Activated CD8-positive, alpha-beta memory T cell treated with anti-CD3 and anti-CD28 coated beads, Interleukin-2, amount 10 ng/mL, durations not matched to agents 7 days and 5 days (primary cell): Measurements from ENCODE around the gene DMC1. TPM values are rescaled to one million over a fixed set of nuclear protein-coding genes. Genes with fewer than 3 reads are reported as not detected.
A peak's percentile ranks its signal among the peaks of the same experiment; 100 is the strongest.

Experiments used
- ATAC-seq: fragments of 150-1000 bp; cut with Tn5 transposase; one replicate; pipeline ENCODE4 v1.10.0; 2021; ENCODE audit warnings: moderate library complexity
- CTCF ChIA-PET: fragments of 350-600 bp; sonication (Branson Sonifier 250); formaldehyde crosslinking; loops from one replicate; lab custom pipeline; 2021; ENCODE audit warnings: antibody characterized with exemption; lab: Charles Lee
- DNase-seq: peaks from one replicate; pipeline ENCODE4 v3.0.0-alpha.2; 2020
- H3K27ac Mint-ChIP-seq: one replicate; pipeline ENCODE4 v1.8.0; 2021; ENCODE audit warnings: mild to moderate bottlenecking, mixed read lengths
- H3K27me3 Mint-ChIP-seq: one replicate; pipeline ENCODE4 v1.8.0; 2021; ENCODE audit warnings: mixed read lengths
- H3K36me3 Mint-ChIP-seq: one replicate; pipeline ENCODE4 v1.8.0; 2021; ENCODE audit warnings: mild to moderate bottlenecking, mixed read lengths
- H3K4me1 Mint-ChIP-seq: one replicate; pipeline ENCODE4 v1.8.0; 2021; ENCODE audit warnings: mixed read lengths
- H3K4me3 Mint-ChIP-seq: one replicate; pipeline ENCODE4 v1.8.0; 2021; ENCODE audit warnings: mild to moderate bottlenecking, moderate library complexity, mixed read lengths
- H3K9me3 Mint-ChIP-seq: one replicate; pipeline ENCODE4 v1.8.0; 2022; ENCODE audit warnings: low read depth, mixed read lengths
- total RNA-seq, 2 experiments: library from RNA; stranded (reverse); gene quantifications; one replicate each; pipeline ENCODE4 v1.2.3, GENCODE V29; 2021

The DMC1 gene
- total RNA-seq, 2 experiments from 2014 or later, result 13.6 to 16.9 TPM

- peak; percentile 81 for DNase-seq
- no peaks in the 10 kb centered on the region for H3K9me3 Mint-ChIP-seq
- H3K27ac Mint-ChIP-seq, result peak overlapping the region; percentile 99
- no peak for ATAC-seq
- H3K4me3 Mint-ChIP-seq, result peak overlapping the region; percentile 99
- peaks cover 55% of the 10 kb centered on the region for H3K36me3 Mint-ChIP-seq
- H3K4me1 Mint-ChIP-seq, result peaks cover 55% of the 10 kb centered on the region
- CTCF ChIA-PET, result no interaction called here
- H3K27me3 Mint-ChIP-seq, result no peaks in the 10 kb centered on the region
Measured at GRCh38 chr22:38504731-38505540, 65.0 kb downstream of the DMC1 start.

GRCh38 chr22:38503021-38503420, 67.0 kb downstream of the DMC1 start:
- Mint-ChIP-seq H3K4me1 (peaks cover 65% of the 10 kb centered on the region), H3K4me3 (peak overlapping the region; percentile 99), H3K27me3 (no peaks in the 10 kb centered on the region), H3K36me3 (peaks cover 64% of the 10 kb centered on the region), H3K9me3 (no peaks in the 10 kb centered on the region), H3K27ac (peak overlapping the region; percentile 75)
- CTCF ChIA-PET, result interaction anchor here (1.0 to 1.7 kb wide), 4 partner anchors 10 to 69 kb away, joined by 3 to 12 read pairs (median 4); no protein-coding TSS in a partner anchor
- no peak for DNase-seq
- no peak for ATAC-seq

- Mint-ChIP-seq H3K36me3 (peaks cover 69% of the 10 kb centered on the region), H3K4me1 (peaks cover 63% of the 10 kb centered on the region), H3K4me3 (peak overlapping the region; percentile 99), H3K9me3 (no peaks in the 10 kb centered on the region), H3K27me3 (no peaks in the 10 kb centered on the region), H3K27ac (peak overlapping the region; percentile 75)
- DNase-seq (no peak), ATAC-seq (no peak)
- CTCF ChIA-PET, result interaction anchor here (0.9 to 1.7 kb wide), 5 partner anchors 9 to 89 kb away, joined by 3 to 12 read pairs (median 3); no protein-coding TSS in a partner anchor
Measured at GRCh38 chr22:38501797-38502672, 67.9 kb downstream of the DMC1 start.

GRCh38 chr22:38497869-38498268, 72.1 kb downstream of the DMC1 start:
- ATAC-seq, result peak; percentile 49
- H3K4me1 Mint-ChIP-seq, result peaks cover 65% of the 10 kb centered on the region
- no peak overlapping the region for H3K4me3 Mint-ChIP-seq
- H3K9me3 Mint-ChIP-seq, result no peaks in the 10 kb centered on the region
- CTCF ChIA-PET, result interaction anchor here (1.0 to 2.5 kb wide), 2 partner anchors 74 to 445 kb away, joined by 3 to 10 read pairs; no protein-coding TSS in a partner anchor
- H3K36me3 Mint-ChIP-seq, result peaks cover 72% of the 10 kb centered on the region
- no peaks in the 10 kb centered on the region for H3K27me3 Mint-ChIP-seq
- no peak for DNase-seq
- H3K27ac Mint-ChIP-seq, result no peak overlapping the region

- Mint-ChIP-seq H3K4me1 (peaks cover 59% of the 10 kb centered on the region), H3K27ac (peak overlapping the region; percentile 1), H3K27me3 (no peaks in the 10 kb centered on the region), H3K36me3 (peaks cover 72% of the 10 kb centered on the region), H3K9me3 (no peaks in the 10 kb centered on the region), H3K4me3 (no peak overlapping the region)
- ATAC-seq, result no peak
- no peak for DNase-seq
- CTCF ChIA-PET, result interaction anchor here (0.7 to 1.1 kb wide), 2 partner anchors 10 to 12 kb away, joined by 3 to 4 read pairs; no protein-coding TSS in a partner anchor
Measured at GRCh38 chr22:38494939-38495338, 75.0 kb downstream of the DMC1 start.

- peaks cover 61% of the 10 kb centered on the region for H3K4me1 Mint-ChIP-seq
- CTCF ChIA-PET, result interaction anchor here (1.1 kb wide), 1 partner anchor 10 kb away, joined by 4 read pairs; no protein-coding TSS in a partner anchor
- no peaks in the 10 kb centered on the region for H3K27me3 Mint-ChIP-seq
- peaks cover 74% of the 10 kb centered on the region for H3K36me3 Mint-ChIP-seq
- no peak overlapping the region for H3K4me3 Mint-ChIP-seq
- DNase-seq (no peak), ATAC-seq (no peak)
- H3K9me3 Mint-ChIP-seq, result no peaks in the 10 kb centered on the region
- H3K27ac Mint-ChIP-seq, result peak overlapping the region; percentile 1
Measured at GRCh38 chr22:38494498-38494897, 75.5 kb downstream of the DMC1 start.

- Mint-ChIP-seq H3K4me3 (no peak overlapping the region), H3K9me3 (no peaks in the 10 kb centered on the region), H3K27me3 (no peaks in the 10 kb centered on the region), H3K27ac (no peak overlapping the region), H3K4me1 (peaks cover 52% of the 10 kb centered on the region), H3K36me3 (peaks cover 74% of the 10 kb centered on the region)
- ATAC-seq (no peak), DNase-seq (no peak)
- CTCF ChIA-PET, result interaction anchor here (0.9 to 1.2 kb wide), 3 partner anchors 10 to 14 kb away, joined by 3 read pairs; no protein-coding TSS in a partner anchor
Measured at GRCh38 chr22:38491707-38492348, 78.2 kb downstream of the DMC1 start.

GRCh38 chr22:38490915-38491314, 79.1 kb downstream of the DMC1 start:
- CTCF ChIA-PET, result interaction anchor here (0.9 to 1.3 kb wide), 3 partner anchors 8 to 81 kb away, joined by 3 to 4 read pairs (median 3); no protein-coding TSS in a partner anchor
- no peak overlapping the region for H3K4me3 Mint-ChIP-seq

GRCh38 chr22:38490475-38490874, 79.5 kb downstream of the DMC1 start:
- CTCF ChIA-PET, result interaction anchor here (1.3 to 1.6 kb wide), 3 partner anchors 8 to 81 kb away, joined by 3 to 5 read pairs (median 4); no protein-coding TSS in a partner anchor

More at GRCh38 chr22:38490915-38491314, 79.1 kb downstream of the DMC1 start:
- peak overlapping the region; percentile 39 for H3K27ac Mint-ChIP-seq
- no peaks in the 10 kb centered on the region for H3K9me3 Mint-ChIP-seq
- H3K4me1 Mint-ChIP-seq, result peaks cover 58% of the 10 kb centered on the region
- no peak for DNase-seq
- no peaks in the 10 kb centered on the region for H3K27me3 Mint-ChIP-seq
- peaks cover 79% of the 10 kb centered on the region for H3K36me3 Mint-ChIP-seq
- ATAC-seq, result no peak

GRCh38 chr22:38489561-38490145, 80.3 kb downstream of the DMC1 start:
- Mint-ChIP-seq H3K36me3 (peaks cover 80% of the 10 kb centered on the region), H3K4me3 (no peak overlapping the region), H3K27ac (no peak overlapping the region), H3K27me3 (no peaks in the 10 kb centered on the region), H3K4me1 (peaks cover 50% of the 10 kb centered on the region), H3K9me3 (no peaks in the 10 kb centered on the region)
- DNase-seq (no peak), ATAC-seq (no peak)
- CTCF ChIA-PET, result interaction anchor here (0.8 to 1.6 kb wide), 4 partner anchors 9 to 84 kb away, joined by 3 to 5 read pairs (median 4); no protein-coding TSS in a partner anchor

More at GRCh38 chr22:38490475-38490874, 79.5 kb downstream of the DMC1 start:
- Mint-ChIP-seq H3K4me1 (peaks cover 57% of the 10 kb centered on the region), H3K9me3 (no peaks in the 10 kb centered on the region), H3K27ac (peak overlapping the region; percentile 39), H3K27me3 (no peaks in the 10 kb centered on the region), H3K4me3 (no peak overlapping the region), H3K36me3 (peaks cover 79% of the 10 kb centered on the region)
- ATAC-seq, result no peak
- DNase-seq, result no peak

GRCh38 chr22:38489142-38489541, 80.8 kb downstream of the DMC1 start:
- ATAC-seq (no peak), DNase-seq (no peak)
- peaks cover 48% of the 10 kb centered on the region for H3K4me1 Mint-ChIP-seq
- H3K9me3 Mint-ChIP-seq, result no peaks in the 10 kb centered on the region
- CTCF ChIA-PET, result interaction anchor here (0.8 to 1.6 kb wide), 2 partner anchors 13 to 85 kb away, joined by 3 to 5 read pairs; no protein-coding TSS in a partner anchor
- H3K4me3 Mint-ChIP-seq, result no peak overlapping the region
- H3K27me3 Mint-ChIP-seq, result no peaks in the 10 kb centered on the region
- peaks cover 80% of the 10 kb centered on the region for H3K36me3 Mint-ChIP-seq
- H3K27ac Mint-ChIP-seq, result no peak overlapping the region

- Mint-ChIP-seq H3K4me3 (no peak overlapping the region), H3K27ac (no peak overlapping the region), H3K27me3 (no peaks in the 10 kb centered on the region), H3K4me1 (peaks cover 47% of the 10 kb centered on the region), H3K9me3 (no peaks in the 10 kb centered on the region), H3K36me3 (peaks cover 80% of the 10 kb centered on the region)
- CTCF ChIA-PET, result interaction anchor here (0.9 kb wide), 1 partner anchor 75 kb away, joined by 3 read pairs; no protein-coding TSS in a partner anchor
- ATAC-seq (no peak), DNase-seq (no peak)
Measured at GRCh38 chr22:38487946-38488345, 82.0 kb downstream of the DMC1 start.
